GM23248 (cell line): ENCODE measurements around the gene ENOX2.

Experiments used
- EZH2 ChIP-seq: fragments of 200-600 bp; sonication (generic); IDR thresholded peaks from 2 replicates; pipeline ENCODE4 v1.6.1; 2018; ENCODE audit warnings: antibody characterized with exemption, mild to moderate bottlenecking; ENCODE audit not compliant: insufficient read depth, poor library complexity, severe bottlenecking
- EZH2phosphoT487 ChIP-seq: fragments of 200-600 bp; sonication (generic); IDR thresholded peaks from 2 replicates; pipeline ENCODE4 v1.6.1; 2018; ENCODE audit warnings: antibody characterized with exemption, moderate library complexity, mild to moderate bottlenecking, low read depth; ENCODE audit not compliant: insufficient read depth

DNA sequence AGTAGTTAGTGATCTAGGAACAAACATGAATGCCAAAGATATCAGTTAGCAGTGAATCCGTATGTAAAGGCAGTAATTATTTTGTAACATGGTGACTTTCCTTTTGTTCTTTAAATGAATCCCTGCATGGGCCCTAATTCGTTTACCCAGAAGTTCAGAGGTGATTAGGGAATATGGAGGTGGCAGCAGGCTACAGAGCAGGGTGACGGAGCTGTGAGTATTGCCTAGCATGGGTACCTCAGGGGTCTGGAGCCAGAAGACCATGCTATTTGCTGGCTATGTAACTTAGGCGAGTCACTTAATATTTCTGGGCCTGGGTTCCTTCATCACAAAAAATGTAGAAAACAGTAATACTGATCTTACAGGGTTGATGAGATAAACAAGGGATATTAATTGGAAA lies 184.9 kb downstream of the ENOX2 start:
- TF ChIP-seq EZH2 (no peak), EZH2phosphoT487 (no peak)
